DMS79 (cell line): ENCODE data around the gene TMEM190.

Experiments
- DNase-seq: peaks from one replicate; lab custom pipeline; 2025; lab: John Stamatoyannopoulos, UW

The TMEM190 gene

DNA sequence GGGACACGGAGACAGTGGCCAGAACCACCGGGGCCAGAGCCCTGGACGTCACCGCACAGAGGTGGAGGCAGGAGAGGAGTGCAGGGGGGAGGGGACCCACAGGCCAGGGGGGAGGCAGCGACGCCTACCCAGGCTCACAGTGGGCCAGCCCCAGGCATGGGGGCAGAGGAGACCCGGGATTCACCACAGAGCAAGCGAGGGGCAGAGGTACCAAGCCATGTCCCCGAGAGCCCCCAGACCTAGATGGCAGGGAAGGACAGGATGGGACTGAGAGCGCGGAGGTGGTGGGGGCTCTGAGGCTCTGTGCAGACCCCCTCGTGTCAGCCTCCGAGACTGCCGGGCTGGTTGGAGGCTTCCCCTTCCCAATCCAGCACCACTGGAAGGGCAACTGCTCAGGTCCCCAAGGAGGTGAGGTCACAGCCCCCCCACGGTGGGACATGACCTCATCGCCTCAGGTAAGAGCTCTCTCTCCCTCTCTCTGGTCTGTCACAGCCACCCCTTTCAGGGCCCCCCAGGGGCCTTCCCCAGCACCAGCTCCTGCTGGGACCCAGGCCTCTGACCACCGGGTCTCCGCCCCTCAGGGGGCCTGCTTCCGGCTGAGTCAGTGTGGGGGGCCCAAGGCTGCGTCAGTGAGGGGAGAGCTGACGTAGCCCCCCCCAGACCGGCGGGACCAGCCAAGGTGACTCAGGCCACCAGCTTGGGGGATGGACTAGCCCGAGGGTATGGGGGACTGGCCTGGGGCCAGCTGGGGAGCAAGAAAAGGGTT, 4.1 kb upstream of the TMEM190 start:
- no peak for DNase-seq

DNA sequence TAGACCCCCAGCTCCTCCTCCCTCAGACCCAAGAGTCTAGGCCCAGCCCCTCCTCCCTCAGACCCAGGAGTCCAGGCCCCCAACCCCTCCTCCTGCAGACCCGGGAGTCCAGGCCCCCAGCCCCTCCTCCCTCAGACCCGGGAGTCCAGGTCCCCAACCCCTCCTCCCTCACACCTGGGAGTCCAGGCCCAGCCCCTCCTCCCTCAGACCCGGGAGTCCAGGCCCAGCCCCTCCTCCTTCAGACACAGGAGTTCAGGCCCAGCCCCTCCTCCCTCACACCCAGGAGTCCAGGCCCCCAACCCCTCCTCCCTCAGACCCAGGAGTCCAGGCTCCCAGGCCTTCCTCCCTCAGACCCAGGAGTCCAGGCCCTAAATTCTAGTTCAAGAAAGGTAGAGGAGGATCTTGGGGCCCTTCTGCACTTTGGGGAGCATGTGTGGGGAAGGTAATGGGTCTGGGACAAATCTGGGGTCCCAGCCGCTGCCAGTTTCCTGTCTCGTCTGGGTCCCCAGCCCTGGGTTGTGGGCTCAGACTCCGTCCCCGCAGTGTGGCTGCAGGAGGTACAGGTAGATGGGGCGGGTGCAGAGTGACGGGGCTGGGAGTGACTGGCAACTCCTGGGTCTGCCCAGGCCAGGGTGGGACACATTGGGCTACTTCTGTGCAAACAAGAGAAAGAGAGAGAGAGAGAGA, 3.2 kb upstream of the TMEM190 start:
- no peak for DNase-seq

DNA sequence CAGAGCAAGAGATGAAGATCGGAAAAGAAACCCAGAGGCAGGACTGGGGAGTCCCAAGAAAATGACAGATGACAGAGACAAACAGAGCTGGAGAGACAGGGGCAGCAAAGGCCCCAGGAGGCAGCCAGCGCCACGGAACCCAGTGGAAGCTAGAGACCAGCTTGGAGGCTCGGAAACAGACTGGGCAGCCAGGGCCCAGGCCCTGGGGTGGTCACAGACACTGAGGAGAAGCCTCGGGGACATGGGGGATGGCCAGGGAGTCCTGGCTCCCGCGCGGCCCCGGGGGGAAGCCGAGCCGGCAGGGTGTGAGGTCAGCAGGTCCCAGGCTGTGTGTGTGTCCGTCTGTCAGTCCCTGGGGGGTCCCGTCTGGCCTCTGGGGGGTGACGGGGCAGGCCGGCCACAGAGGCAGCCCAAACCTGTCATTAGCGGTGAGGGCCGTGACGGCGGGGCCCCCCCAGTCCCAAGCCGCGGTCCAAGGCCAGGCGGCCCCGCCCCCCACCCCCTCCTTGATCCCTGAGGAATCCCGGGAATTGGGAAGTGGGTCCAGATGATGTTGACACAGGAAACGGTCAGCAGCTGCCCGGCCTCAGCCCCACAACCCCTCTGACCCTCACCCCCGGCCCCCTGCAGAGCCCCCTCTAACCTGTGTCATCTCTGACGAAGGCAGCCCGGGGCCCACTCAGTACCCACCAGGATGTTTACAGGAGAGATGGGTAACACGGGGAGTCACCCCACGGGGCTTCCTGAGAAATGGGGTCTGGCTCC, 2.5 kb upstream of the TMEM190 start:
- no peak for DNase-seq

DNA sequence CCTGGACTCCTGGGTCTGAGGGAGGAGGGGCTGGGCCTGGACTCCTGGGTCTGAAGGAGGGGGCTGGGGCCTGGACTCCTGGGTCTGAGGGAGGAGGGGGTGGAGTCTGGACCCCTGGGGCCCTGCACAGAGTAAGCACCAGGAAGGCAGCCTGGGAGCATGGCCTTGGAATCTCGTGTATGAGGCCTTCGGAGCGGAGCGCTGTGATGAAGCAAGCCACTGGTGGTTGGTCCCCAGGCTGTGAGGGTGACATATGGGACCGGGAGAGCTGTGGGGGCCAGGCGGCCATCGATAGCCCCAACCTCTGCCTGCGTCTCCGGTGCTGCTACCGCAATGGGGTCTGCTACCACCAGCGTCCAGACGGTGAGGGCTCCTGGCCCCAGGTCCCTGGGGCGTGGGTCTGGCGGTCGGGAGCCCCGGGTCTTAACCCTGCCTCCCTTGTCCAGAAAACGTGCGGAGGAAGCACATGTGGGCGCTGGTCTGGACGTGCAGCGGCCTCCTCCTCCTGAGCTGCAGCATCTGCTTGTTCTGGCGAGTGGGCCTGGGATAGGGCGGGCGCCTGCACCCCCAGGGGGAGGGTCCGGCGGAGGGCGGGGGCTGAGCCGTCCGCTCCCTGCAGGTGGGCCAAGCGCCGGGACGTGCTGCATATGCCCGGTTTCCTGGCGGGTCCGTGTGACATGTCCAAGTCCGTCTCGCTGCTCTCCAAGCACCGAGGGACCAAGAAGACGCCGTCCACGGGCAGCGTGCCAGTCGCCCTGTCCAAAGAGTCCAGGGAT, 918 bp downstream of the TMEM190 start:
- DNase-seq: no peak

DNA sequence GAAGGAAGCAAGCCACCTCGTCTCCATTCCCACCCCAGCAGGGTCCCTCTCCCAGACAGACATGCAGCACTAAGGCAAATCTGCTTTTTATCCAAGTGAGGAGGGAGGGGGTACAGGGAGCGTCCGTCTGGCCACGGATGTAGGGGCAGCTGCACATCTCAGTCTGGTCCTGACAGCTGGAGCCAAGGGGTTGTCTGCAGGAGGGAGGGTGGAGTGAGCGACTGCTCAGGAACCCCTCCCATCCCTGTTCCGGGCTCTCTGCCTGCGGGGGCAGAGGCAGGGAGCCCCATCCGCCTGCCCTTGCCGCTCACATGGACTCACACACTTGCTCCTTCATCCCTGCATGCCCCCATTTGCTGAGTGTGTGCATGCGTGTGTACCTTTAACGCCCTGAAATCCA, 2.5 kb downstream of the TMEM190 start:
- DNase-seq: no peak

DNA sequence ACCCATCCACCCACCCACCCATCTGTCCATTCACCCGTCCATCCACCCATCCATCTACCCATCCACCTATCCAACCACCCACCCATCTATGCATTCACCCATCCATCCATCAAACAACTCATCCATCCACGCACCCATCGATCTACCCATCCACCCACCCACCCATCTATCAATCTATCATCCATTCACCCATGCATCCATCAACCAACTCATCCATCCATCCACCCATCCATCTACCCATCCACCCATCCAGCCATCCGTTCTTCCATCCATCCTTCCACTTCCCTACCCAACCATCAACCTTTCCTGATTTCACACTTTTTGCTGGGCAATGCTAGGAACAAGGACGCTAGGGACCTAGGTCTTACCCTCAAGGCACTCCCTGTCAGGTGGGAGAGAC, 5.4 kb downstream of the TMEM190 start:
- DNase-seq: no peak

DNA sequence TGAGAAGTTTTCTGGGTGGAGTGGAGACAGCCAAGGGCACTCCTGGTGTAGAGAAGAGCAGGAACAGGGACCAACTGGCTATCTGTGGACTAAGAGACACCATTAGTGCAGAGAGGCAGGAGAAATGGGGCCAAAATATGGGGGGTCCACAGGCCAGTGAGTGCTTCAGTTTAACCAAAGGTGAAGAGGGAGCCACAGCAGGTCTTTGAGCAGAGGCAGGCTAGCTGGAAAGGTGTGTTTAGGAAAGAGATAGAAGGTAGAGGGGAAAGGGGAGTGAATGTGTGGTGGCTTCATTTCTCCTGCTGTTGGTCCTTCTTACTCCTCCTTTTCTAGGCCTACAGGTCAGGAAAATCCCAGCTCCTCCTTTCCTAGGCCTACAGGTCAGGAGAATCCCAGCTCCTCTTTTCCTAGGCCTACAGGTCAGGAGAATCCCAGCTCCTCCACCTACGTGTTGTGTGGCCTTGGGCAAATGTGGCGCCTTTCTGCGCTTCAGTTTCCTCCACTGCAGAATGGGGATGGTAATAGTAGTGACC, 6.0 kb downstream of the TMEM190 start:
- DNase-seq: no peak

DNA sequence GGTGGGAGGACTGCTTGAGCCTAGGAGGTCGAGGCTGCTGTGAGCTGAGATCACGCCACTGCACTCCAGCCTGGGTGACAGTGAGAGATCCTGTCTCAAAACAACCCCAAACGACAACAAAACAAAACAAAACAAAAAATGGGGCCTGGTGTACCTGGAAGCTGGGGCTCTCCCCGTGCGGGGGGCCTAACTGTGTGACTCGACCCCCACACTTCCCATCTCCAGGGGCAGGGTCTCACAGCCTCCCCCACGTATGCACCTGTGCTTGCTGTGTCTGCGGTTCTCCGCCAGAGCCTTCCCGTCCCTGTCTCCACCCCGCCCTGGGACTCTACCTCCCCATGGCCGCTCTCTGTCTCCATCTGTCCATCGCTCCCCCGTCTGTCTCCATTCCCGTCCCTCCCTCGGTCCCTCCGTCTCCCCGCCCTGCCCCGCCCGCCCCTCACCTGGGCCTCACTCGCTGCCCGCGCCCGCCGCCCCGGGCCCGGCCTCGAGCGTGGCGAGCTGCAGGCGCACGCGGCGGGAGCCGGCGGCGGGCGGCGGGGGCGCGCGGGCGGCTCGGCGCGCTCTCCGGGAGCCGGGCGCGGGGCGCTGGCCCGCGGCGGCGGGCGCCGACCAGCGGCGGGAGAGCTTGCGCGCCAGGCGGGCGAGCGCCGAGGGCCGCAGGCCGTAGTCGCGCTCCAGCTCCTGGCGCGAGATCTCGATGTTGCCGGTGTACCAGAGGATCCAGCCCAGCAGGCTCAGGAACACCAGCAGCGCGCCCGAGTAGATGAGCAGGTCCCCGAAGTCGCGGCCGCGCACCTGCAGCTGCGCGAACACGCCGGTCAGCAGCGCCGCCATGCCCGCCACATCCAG, 6.9 kb downstream of the TMEM190 start:
- DNase-seq: peak; percentile 35

DNA sequence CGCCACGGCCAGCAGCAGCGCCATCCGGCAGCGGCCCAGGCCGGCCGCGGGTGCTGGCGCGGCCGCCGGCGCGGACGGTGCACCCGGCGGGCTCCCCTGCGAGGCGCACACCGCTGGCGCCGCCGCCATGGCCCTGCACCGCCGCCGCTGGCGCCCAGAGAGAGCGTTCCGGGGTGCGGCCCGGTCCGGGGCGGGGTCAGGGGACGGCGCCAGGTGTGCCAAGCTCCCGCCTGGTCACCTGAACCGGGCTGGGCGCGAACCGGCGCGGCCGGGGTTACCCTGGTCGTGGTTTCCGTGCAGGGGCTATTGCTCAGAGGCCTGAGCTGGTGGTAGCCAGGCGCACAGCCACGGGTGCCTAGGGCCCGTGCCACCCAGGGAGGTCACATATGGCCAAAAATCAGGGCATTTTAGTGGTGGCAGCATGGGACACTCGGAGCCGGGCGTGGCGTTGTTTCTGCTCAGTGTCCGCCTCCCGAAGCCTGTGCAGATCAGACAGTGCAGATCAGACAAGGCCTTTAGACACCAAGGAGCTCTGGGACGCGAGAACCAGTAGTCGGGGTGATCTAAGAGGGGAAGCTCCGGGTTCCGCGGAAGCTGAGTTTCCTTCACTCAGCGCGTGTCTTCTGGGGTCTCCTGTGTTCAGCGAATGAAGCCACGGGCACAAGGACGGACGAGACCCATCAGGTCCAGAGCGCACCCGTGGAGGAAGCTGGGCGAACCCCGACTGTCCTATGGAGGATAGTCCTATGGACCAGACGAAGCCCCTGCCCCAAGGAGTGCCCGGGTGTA, 7.7 kb downstream of the TMEM190 start, which contains the start of gene TMEM238:
TMEM238 (minus strand) TSS at position 162 of the 789 bp plus-strand sequence; CDS start at position 129, 33 bp downstream.
- peak; percentile 33 for DNase-seq

DNA sequence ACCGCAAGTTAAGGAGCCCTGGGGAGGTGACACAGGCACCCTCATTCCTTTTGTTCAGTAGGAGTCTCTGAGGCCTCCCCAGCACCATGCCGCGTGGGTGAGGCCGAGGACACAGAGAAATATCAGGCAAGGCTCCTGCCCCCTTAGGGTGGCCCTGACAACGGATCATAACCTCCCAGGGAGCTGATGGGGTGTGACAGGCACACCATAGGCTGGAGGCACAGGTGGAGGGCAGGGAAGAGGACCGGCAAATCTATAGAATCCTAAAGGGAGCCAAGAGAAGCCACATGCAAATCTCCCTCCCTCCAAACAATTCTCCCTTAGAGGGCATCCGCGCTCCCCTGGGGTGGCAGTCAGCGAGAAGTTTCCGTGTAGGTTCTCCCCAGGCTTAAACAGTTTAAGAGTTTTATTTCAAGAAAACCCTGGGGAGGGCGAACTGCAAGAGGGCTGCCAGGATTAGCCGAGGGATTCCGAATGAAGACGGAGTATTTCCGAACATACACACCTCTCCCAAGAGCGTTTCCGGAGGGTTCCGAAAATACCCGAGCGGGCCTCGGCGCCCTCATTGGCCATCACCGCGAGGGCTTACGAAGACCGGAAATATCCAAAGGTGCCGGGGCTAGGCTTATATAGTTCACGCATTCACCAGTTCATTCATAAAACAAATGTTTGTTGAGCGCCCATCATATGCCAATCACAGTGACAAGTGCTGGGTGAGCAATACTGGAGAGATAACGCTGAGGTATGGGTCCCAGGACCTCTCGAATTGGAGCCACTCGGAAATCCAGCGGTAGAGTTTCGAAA, 8.5 kb downstream of the TMEM190 start:
- peak; percentile 90 for DNase-seq

DNA sequence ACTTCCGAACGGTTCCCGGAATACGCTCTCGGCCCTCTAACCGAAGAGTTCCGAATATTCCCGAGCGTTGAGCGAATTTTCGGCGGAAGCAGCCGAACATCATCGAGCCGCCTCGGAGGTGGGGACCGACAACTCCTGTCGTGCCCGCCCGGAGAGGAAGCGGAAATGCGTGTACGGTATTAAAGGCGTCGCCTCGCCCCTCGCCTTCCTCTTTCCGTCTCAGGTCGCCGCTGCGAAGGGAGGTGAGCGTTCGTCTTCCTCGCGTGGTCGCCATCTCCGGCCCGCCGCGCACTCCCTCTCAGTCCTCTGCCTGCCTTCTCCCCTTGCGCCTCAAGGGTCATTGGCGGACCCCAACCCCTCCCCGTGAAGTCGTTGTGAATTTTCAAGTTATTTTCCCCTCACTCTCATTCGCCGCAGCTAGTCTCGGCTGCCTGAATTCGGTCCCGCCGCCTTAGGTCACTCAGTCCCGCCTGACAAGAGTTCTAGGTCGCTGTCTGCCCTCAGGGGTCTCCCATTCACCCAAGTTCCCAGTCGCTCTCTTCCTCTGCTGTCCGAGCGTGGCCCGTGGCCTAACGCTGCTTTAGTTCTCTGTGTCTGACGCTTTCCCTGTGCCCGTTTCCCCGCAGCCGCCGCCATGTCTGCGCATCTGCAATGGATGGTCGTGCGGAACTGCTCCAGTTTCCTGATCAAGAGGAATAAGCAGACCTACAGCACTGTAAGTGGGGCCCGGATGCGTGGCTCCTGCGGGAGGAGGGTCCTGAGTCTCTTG, 9.3 kb downstream of the TMEM190 start, which contains the start of gene RPL28:
RPL28 (plus strand) TSS at position 209 of the 769 bp plus-strand sequence; CDS start at position 635, 426 bp downstream.
- DNase-seq: peak; percentile 97

DNA sequence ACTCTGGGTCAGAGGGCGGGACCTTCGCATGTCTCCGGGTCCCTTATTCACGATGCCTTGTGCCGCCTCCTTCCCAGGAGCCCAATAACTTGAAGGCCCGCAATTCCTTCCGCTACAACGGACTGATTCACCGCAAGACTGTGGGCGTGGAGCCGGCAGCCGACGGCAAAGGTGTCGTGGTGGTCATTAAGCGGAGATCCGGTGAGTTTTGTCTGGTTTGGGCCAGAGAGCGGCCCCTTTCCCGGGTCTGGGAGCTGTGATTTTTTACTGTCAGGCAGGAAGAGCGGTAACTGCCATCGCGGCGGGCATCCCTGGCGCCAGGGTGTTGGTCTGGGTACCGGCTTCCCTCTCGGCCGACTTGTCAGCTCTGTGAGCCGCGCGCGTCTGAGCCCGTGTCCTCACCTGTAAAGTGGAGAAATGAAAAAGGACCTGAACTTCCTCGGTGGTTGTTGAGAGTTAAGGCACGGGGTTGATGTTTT, 9.9 kb downstream of the TMEM190 start:
- DNase-seq: no peak

DNA sequence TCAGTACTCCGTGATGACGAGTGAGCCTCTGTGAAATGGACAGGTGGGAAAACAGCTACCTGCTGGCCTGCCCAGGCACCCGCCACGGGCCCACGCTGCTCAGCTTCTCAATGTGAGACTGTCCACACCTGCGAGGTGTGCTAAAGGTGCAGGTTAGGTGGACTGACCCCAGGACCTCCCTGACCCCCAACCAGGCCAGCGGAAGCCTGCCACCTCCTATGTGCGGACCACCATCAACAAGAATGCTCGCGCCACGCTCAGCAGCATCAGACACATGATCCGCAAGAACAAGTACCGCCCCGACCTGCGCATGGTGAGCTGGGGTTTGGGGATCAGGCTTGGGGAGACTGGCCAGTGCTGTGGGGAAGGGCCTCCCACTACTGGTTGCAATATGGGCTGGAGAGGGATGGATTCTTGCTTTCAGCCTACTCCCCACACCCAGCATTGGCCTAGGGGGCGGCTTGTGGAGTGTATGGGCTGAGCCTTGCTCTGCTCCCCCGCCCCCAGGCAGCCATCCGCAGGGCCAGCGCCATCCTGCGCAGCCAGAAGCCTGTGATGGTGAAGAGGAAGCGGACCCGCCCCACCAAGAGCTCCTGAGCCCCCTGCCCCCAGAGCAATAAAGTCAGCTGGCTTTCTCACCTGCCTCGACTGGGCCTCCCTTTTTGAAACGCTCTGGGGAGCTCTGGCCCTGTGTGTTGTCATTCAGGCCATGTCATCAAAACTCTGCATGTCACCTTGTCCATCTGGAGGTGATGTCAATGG, 11.3 kb downstream of the TMEM190 start:
- no peak for DNase-seq

DNA sequence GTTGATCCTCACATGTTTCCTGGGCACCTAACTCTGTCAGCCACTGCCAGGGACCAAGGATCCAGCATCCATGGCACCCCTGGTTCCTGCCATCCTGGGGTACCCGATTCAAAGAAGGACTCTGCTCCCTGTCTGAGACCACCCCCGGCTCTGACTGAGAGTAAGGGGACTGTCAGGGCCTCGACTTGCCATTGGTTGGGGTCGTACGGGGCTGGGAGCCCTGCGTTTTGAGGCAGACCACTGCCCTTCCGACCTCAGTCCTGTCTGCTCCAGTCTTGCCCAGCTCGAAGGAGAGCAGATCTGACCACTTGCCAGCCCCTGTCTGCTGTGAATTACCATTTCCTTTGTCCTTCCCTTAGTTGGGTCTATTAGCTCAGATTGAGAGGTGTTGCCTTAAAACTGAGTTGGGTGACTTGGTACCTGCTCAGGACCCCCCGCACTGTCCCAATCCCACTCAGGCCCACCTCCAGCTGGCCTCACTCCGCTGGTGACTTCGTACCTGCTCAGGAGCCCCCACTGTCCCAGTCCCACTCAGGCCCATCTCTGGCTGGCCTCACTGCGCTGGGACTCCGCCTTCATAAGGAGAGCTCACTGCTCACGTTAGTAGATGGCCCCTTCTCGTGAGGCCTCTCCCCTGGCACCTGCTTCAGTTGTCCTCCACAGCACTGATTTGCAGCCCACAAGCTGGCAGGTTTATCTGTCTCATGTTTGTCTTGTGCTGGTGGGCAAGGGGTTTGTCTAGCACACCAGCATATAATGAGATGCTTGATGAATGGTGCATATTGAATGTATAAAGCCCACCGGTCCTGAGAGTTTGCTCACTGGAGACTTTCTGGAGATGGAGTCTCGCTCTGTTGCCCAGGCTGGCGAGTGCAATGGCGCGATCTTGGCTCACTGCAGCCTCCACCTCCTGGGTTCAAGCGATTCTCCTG, 13.0 kb downstream of the TMEM190 start:
- no peak for DNase-seq

DNA sequence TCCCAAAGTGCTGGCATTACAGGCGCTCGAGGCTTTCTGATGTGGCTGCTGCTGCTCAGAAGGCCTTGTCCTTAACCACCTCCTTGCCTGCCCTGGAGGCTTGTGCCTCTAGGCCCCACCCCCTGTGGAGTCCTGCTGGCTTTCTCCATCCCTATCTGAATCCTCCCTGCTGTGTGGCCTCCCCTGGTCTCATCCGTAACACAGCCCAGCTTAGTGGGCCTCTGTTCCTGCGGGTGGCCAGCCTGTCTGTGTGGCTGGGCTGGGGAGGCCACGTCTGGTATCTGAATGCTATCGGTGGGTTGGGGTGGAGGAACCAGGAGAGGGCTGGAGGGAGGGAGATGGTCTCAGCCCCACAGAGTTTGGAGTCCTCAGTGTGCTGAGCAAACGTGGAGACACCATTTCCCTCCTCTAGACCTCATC, 13.8 kb downstream of the TMEM190 start:
- no peak for DNase-seq

DNA sequence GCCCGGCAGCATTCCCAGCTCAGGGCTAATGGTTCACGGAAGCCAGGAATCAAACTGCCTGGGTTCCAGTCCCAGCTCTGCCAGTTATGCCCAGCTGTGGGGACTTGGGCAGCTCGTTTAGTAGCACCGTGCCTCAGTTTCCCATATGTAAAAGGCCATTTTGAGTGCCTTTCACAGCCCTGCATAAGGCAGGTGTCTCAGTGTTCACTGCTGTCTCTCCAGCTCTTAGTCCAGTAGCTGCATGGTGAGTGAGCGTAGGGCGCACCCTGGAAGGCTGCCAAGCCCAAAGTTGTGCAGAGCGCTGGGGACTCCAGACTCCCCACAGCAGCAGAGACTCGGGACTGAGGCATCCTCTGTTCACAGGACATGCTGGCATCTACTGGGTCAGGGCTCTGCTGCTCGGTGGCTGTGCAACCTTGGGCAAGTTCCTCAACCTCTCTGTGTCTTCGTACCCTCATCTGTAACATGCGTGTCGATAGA, 14.6 kb downstream of the TMEM190 start:
- no peak for DNase-seq
